ENCODE results near the gene DDX11.
"Not testable (repeated sequence)": the region's sequence is repeated elsewhere in the genome, so short reads cannot be mapped to it uniquely, and the experiment has no call there.

Gene DDX11

DNA sequence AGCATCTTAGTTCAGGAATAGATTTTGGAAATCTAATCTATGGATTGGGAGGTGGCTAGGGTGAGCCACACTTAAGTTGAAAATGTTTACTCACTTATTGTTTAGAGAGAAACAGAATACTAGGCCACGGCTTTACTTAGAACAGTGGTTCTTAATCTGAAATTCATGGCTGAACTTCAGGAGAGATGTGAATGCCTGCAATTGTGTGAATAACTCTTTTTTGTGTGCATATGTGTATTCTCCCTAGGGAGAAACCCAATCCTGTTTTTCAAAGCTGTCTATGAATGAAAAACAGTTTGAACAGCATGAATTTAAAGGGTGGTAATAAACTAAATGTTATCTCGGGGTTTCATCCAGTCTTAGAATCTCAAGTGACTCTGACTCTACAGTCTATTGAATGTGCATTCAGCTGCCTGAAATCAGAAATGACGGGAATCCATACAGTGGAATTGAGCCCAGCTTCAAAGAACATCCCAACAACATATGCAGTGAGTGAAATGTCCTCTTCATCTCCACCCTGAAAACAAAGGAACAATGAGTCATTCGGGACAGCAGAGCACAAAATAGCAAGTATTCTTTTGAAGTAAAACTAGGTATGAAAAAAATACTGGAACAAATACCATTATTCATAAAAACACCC is 53.7 kb downstream of the DDX11 start:
- not testable (repeated sequence) for DNase-seq

DNA sequence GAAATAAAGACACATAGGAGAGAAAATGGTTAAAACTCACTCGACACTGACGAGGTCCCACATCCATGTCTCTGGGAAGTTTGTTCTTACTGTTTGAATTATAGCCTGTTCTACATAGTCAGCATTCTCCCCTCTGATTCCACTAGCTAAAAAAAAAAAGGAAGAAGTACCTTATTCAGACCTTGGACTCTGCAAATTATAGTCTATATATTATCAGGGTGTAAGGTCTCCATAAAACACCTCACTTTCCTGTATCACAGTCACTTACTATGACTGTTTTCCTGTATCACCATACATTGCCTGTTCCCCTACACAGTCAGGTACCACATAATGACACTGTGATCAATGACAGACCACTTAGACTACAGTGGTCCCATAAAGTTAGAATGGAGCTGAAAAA is 62.9 kb downstream of the DDX11 start:
- not testable (repeated sequence) for DNase-seq

DNA sequence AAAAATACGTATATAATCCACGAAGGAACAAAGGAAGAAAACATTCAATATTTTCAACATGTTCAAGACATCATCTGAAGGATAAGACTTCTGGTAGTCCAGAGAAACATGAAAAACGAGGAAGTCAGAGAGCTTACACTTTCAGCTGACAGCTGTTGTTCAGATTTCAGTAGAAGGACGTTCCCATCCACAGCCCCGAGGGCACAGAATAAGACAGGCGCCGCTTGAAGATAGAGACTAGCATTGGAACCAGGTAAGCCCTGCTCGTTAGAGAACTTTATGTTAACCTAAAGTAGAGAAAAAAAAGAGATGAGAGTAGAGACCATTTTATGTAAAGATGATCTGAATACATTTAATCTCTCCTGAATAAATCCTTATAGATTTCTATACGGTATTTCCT is 71.1 kb downstream of the DDX11 start:
- not testable (repeated sequence) for DNase-seq

- not testable (repeated sequence) for DNase-seq
These were observed 71.6 kb downstream of the DDX11 start for GRCh38 chr12:31145296-31145695.

- not testable (repeated sequence) for DNase-seq
These were observed 73.8 kb downstream of the DDX11 start for GRCh38 chr12:31147415-31147814.

- DNase-seq = not testable (repeated sequence)
These were observed 77.1 kb downstream of the DDX11 start for GRCh38 chr12:31150766-31151165.

Data from activated CD4-positive, CD25-positive, alpha-beta regulatory T cell treated with anti-CD3 and anti-CD28 coated beads, Interleukin-2, amount 50 U/mL, for 72 hours (primary cell).